ENCODE data around the gene CEMP1. TPM values are rescaled to one million over a fixed set of nuclear protein-coding genes. Genes with fewer than 3 reads are reported as not detected.

Gene CEMP1
- total RNA-seq, 1 experiment from 2014 or later = not detected

- Histone ChIP-seq H4K91ac (ENCODE audit: insufficient read length, low read depth, low read length) (no peak overlapping the region), H2BK12ac (ENCODE audit: insufficient read length, low read depth, low read length) (no peak overlapping the region), H2BK5ac (ENCODE audit: insufficient read length, low read length) (no peak overlapping the region), H2BK120ac (ENCODE audit: low read depth, low read length, poor library complexity, severe bottlenecking) (no peak overlapping the region), H3K4me1 (ENCODE audit: insufficient read depth, low read length) (peaks cover 3% of the 10 kb centered on the region; the same call in 1 of the 2 replicates), H3K79me1 (ENCODE audit: insufficient read depth, low read depth, low read length, poor library complexity, severe bottlenecking) (peaks cover 4% of the 10 kb centered on the region), H2AK5ac (ENCODE audit: insufficient read length, low read length) (no peak overlapping the region), H3K18ac (ENCODE audit: insufficient read length, low read depth, low read length) (peak overlapping the region; percentile 41), H2AFZ (ENCODE audit: low read length) (no peak overlapping the region), H3T11ph (ENCODE audit: low read length) (no peak overlapping the region), H3K56ac (ENCODE audit: insufficient read length, low read depth, low read length) (no peak overlapping the region), H3K23ac (ENCODE audit: insufficient read length, low read depth, low read length) (no peak overlapping the region), H3K27me3 (ENCODE audit: insufficient read depth, low read length) (no peaks in the 10 kb centered on the region), H3K9ac (ENCODE audit: extremely low read depth, insufficient read length, low read length) (peak overlapping the region; percentile 58), H3K27ac (ENCODE audit: insufficient read length, low read depth, low read length) (no peak overlapping the region), H3K9me3 (ENCODE audit: control insufficient read depth, low read depth, low read length) (no peaks in the 10 kb centered on the region), H4K5ac (ENCODE audit: insufficient read length, low read depth, low read length) (no peak overlapping the region), H4K8ac (replicated peaks; ENCODE audit: insufficient read length, low read depth, low read length) (no peak overlapping the region), H3K4me2 (ENCODE audit: insufficient read depth, insufficient read length, low read length) (peak overlapping the region; percentile 74), H4K20me1 (ENCODE audit: control insufficient read depth, insufficient read depth, insufficient read length) (no peaks in the 10 kb centered on the region), H3K14ac (ENCODE audit: insufficient read depth, low read length) (peak overlapping the region; percentile 94), H3K79me2 (ENCODE audit: insufficient read depth, low read length) (peaks cover 30% of the 10 kb centered on the region; the same call in 1 of the 2 replicates), H2BK20ac (ENCODE audit: low read depth, low read length, poor library complexity, severe bottlenecking) (no peak overlapping the region), H3K23me2 (ENCODE audit: insufficient read length, low read depth, low read length, poor library complexity, severe bottlenecking) (peaks cover 16% of the 10 kb centered on the region), H2BK15ac (ENCODE audit: low read depth, low read length) (no peak overlapping the region), H3K4ac (ENCODE audit: low read depth, low read length) (no peak overlapping the region; the same call in none of the 2 replicates)
- peak; percentile 72 for DNase-seq
- no CpG with 5 or more reads among the region's 15 CpGs for WGBS (ENCODE audit: extremely low coverage, insufficient read length, low lambda C conversion rate)
- no peaks in the 10 kb centered on the region; a peak in 1 of 5 replicates for H3K9me3 Mint-ChIP-seq
- peaks cover 2 to 11% (median 8%) of the 10 kb centered on the region in 3 experiments; a peak in 6 of 7 replicates for H3K36me3 Mint-ChIP-seq (ENCODE audit: insufficient read depth in 1 of 3, low read depth in 3 of 3)
- peak overlapping the region; percentile 94 to 98 (median 97) for H3K27ac Mint-ChIP-seq
- H3K27me3 Mint-ChIP-seq (ENCODE audit: low read depth) = peaks cover 5% of the 10 kb centered on the region
- H3K4me3 Mint-ChIP-seq = peak overlapping the region; percentile 68 to 86
- TF ChIP-seq CTCF (conservative IDR thresholded peaks at IDR 0.05) = peak; percentile 52
- peaks cover 42 to 55% of the 10 kb centered on the region in 2 experiments for H3K4me1 Mint-ChIP-seq
Observed at GRCh38 chr16:2512735-2513404, 18.3 kb downstream of the CEMP1 start.
